SK-N-SH treated with all-trans-retinoic acid at 6 μM for 48 hours (cell line): ENCODE results near the gene RAB3B.
"Not testable (repeated sequence)": the region's sequence is repeated elsewhere in the genome, so short reads cannot be mapped to it uniquely, and the experiment has no call there.

ENCODE experiments used
- ATAC-seq: fragments of 200-7000 bp; cut with Tn5 transposase; 3 replicates; pipeline ENCODE4 v1.9.1; 2020; ENCODE audit warnings: mild to moderate bottlenecking, moderate library complexity
- ARNTL ChIP-seq: fragments of 450-650 bp; formaldehyde crosslinking; IDR thresholded peaks from 2 replicates; pipeline ENCODE4 v1.5.0; 2020; ENCODE audit warnings: low read depth, mild to moderate bottlenecking, moderate library complexity, borderline replicate concordance
- BACH2 ChIP-seq: fragments of 250-450 bp; sonication (Bioruptor Pico); IDR thresholded peaks from 2 replicates; pipeline ENCODE4 v1.9.0; 2021; ENCODE audit warnings: mild to moderate bottlenecking, borderline replicate concordance
- CREB5 ChIP-seq: fragments of 250-450 bp; sonication (Bioruptor Pico); IDR thresholded peaks from 2 replicates; pipeline ENCODE4 v1.5.1; 2020; ENCODE audit warnings: low read depth, mild to moderate bottlenecking, moderate library complexity
- CSDC2 ChIP-seq: fragments of 250-450 bp; sonication (Bioruptor Pico); IDR thresholded peaks from 2 replicates; pipeline ENCODE4 v1.5.0; 2020; ENCODE audit warnings: mild to moderate bottlenecking, moderate library complexity
- ISL1 ChIP-seq: fragments of 250-450 bp; sonication (Bioruptor Pico); IDR thresholded peaks from 2 replicates; pipeline ENCODE4 v2.1.2; 2022; ENCODE audit warnings: mild to moderate bottlenecking, moderate library complexity
- OSR1 ChIP-seq: fragments of 250-450 bp; sonication (Bioruptor Pico); IDR thresholded peaks from 2 replicates; pipeline ENCODE4 v1.8.0; 2022; ENCODE audit warnings: moderate library complexity, mild to moderate bottlenecking, inconsistent platforms
- PATZ1 ChIP-seq: fragments of 250-450 bp; sonication (Bioruptor Pico); IDR thresholded peaks from 2 replicates; pipeline ENCODE4 v1.8.0; 2020; ENCODE audit warnings: mild to moderate bottlenecking, moderate library complexity, borderline replicate concordance
- POU6F1 ChIP-seq: fragments of 250-450 bp; sonication (Bioruptor Pico); IDR thresholded peaks from 2 replicates; pipeline ENCODE4 v1.8.0; 2021; ENCODE audit warnings: low read depth, mild to moderate bottlenecking, moderate library complexity, borderline replicate concordance
- PPARA ChIP-seq: fragments of 250-450 bp; sonication (Bioruptor Pico); IDR thresholded peaks from 2 replicates; pipeline ENCODE4 v1.5.0; 2020; ENCODE audit warnings: mild to moderate bottlenecking, borderline replicate concordance
- RARB ChIP-seq: fragments of 250-450 bp; sonication (Bioruptor Pico); IDR thresholded peaks from 2 replicates; pipeline ENCODE4 v1.8.0; 2021; ENCODE audit warnings: mild to moderate bottlenecking, moderate library complexity
- SNAI2 ChIP-seq: fragments of 250-450 bp; sonication (Bioruptor Pico); IDR thresholded peaks from 2 replicates; pipeline ENCODE4 v1.5.0; 2020; ENCODE audit warnings: mild to moderate bottlenecking, moderate library complexity
- ZC3H10 ChIP-seq: fragments of 250-450 bp; sonication (Bioruptor Pico); IDR thresholded peaks from 2 replicates; pipeline ENCODE4 v1.5.1; 2021; ENCODE audit warnings: mild to moderate bottlenecking, moderate library complexity
- ZFP3 ChIP-seq: fragments of 250-450 bp; sonication (Bioruptor Pico); IDR thresholded peaks from 2 replicates; pipeline ENCODE4 v1.5.0; 2020; ENCODE audit warnings: mild to moderate bottlenecking, moderate library complexity
- ZNF565 ChIP-seq: fragments of 450-650 bp; formaldehyde crosslinking; conservative IDR thresholded peaks from 2 replicates; pipeline ENCODE4 v1.5.0; 2020; ENCODE audit warnings: low read depth, mild to moderate bottlenecking, moderate library complexity
- ZNF8 ChIP-seq: fragments of 450-650 bp; formaldehyde crosslinking; IDR thresholded peaks from 2 replicates; pipeline ENCODE4 v1.5.0; 2020; ENCODE audit warnings: mild to moderate bottlenecking, moderate library complexity
- TF ChIP-seq, protein P1 (sequence below): fragments of 250-450 bp; sonication (Bioruptor Pico); IDR thresholded peaks from 2 replicates; pipeline ENCODE4 v1.5.1; 2021; ENCODE audit warnings: mild to moderate bottlenecking, moderate library complexity
- TF ChIP-seq, protein P2 (sequence below): fragments of 250-450 bp; sonication (Bioruptor Pico); IDR thresholded peaks from 2 replicates; pipeline ENCODE4 v1.5.0; 2020; ENCODE audit warnings: mild to moderate bottlenecking, moderate library complexity

The RAB3B gene

DNA sequence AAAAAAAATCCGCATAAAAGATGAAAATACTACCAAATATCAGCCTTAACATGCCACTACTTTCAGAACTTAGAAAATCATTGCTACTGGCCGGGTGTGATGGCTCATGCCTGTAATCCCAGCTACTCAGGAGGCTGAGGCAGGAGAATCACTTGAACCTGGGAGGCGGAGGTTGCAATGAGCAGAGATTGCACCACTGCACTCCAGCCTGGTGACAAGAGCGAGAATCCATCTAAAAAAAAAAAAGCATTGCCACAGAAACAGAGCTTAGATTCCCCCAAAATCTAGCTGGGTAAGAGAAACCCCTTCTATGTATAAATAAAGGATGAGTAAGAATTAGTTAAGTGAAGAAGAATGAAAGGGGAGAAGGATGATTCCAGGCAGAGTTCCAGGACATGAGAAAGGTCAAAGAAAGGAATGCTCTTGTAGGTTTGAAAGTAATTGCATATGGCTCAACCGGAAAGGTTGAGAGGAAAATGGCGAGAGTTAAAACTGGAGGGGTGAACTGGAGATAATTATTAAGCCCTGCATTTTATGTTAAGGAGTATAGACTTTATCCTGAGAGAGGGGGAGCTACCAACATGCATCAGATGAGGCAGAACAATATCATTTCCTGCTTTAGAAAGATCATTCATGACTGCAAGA lies 92.3 kb downstream of the RAB3B start (continued):
- TF ChIP-seq, protein P1, sequence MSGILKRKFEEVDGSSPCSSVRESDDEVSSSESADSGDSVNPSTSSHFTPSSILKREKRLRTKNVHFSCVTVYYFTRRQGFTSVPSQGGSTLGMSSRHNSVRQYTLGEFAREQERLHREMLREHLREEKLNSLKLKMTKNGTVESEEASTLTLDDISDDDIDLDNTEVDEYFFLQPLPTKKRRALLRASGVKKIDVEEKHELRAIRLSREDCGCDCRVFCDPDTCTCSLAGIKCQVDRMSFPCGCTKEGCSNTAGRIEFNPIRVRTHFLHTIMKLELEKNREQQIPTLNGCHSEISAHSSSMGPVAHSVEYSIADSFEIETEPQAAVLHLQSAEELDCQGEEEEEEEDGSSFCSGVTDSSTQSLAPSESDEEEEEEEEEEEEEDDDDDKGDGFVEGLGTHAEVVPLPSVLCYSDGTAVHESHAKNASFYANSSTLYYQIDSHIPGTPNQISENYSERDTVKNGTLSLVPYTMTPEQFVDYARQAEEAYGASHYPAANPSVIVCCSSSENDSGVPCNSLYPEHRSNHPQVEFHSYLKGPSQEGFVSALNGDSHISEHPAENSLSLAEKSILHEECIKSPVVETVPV = no peak
- TF ChIP-seq ZFP3 (CRISPR knock-in tag) (no peak), ARNTL (CRISPR knock-in tag) (no peak), ZC3H10 (no peak), SNAI2 (CRISPR knock-in tag) (no peak), ZNF8 (CRISPR knock-in tag) (no peak)
- TF ChIP-seq, all 23 proteins: peak for 0

DNA sequence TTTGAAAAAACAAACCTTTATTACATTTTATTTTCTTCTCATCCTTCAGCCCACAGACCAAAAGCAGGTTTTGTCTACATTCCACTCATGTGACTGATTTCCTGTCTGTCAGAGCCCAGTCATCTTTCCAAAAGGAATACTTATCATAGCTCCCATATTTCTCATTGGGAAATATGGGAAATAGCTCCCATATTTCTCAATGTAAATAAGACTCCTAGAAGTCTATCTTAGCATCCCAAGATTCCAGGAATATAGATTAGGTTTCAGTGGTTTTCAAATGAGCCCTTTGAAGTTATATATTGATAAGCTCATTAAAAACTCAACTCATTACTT lies 92.8 kb downstream of the RAB3B start:
- ATAC-seq = peak; percentile 78

DNA sequence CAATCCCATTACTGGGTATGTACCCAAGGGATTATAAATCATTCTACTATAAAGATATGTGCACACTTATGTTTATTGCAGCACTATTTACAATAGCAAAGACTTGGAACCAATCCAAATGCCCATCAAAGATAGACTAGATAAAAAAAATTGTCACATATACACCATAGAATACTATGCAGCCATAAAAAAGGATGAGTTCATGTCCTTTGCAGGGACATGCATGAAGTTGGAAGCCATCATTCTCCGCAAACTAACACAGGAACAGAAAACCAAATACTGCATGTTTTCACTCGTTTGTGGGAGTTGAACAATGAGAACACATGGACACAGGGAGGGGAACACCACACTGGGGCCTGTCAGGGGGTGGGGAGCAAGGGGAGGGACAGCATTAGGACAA lies 95.8 kb downstream of the RAB3B start:
- not testable (repeated sequence) for ATAC-seq

More for the DNA sequence above, 92.8 kb downstream of the RAB3B start:
- TF ChIP-seq ZFP3 (CRISPR knock-in tag) = no peak
- 0 out of 2 replicates have a peak, but pooled peaks have one; percentile 20 for TF ChIP-seq ISL1 (CRISPR knock-in tag)
- TF ChIP-seq, all 23 proteins: peak for 1

- TF ChIP-seq OSR1 (CRISPR knock-in tag) = no peak
- peak; percentile 56; the same call in 1 of the 2 replicates for TF ChIP-seq BACH2 (CRISPR knock-in tag)
- TF ChIP-seq, protein P2, sequence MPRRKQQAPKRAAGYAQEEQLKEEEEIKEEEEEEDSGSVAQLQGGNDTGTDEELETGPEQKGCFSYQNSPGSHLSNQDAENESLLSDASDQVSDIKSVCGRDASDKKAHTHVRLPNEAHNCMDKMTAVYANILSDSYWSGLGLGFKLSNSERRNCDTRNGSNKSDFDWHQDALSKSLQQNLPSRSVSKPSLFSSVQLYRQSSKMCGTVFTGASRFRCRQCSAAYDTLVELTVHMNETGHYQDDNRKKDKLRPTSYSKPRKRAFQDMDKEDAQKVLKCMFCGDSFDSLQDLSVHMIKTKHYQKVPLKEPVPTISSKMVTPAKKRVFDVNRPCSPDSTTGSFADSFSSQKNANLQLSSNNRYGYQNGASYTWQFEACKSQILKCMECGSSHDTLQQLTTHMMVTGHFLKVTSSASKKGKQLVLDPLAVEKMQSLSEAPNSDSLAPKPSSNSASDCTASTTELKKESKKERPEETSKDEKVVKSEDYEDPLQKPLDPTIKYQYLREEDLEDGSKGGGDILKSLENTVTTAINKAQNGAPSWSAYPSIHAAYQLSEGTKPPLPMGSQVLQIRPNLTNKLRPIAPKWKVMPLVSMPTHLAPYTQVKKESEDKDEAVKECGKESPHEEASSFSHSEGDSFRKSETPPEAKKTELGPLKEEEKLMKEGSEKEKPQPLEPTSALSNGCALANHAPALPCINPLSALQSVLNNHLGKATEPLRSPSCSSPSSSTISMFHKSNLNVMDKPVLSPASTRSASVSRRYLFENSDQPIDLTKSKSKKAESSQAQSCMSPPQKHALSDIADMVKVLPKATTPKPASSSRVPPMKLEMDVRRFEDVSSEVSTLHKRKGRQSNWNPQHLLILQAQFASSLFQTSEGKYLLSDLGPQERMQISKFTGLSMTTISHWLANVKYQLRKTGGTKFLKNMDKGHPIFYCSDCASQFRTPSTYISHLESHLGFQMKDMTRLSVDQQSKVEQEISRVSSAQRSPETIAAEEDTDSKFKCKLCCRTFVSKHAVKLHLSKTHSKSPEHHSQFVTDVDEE (CRISPR knock-in tag) = no peak; the same call in 1 of the 2 replicates
- 0 out of 2 replicates have a peak, but pooled peaks have one; percentile 16 for TF ChIP-seq CREB5 (CRISPR knock-in tag)
- TF ChIP-seq ISL1 (CRISPR knock-in tag) = 0 out of 2 replicates have a peak, but pooled peaks have one; percentile 22
- peak; percentile 94 for ATAC-seq
These were observed 111.7 kb downstream of the RAB3B start, which contains the start of gene NRDC for GRCh38 chr1:51878616-51879336. TSS of gene NRDC (minus strand) at chr1:51878727. CDS start at chr1:51878615, 112 bp downstream.

- ATAC-seq = peak; percentile 54
- TF ChIP-seq PATZ1 (CRISPR knock-in tag) (no peak), PPARA (no peak), CREB5 (CRISPR knock-in tag) (no peak), ZFP3 (CRISPR knock-in tag) (no peak), SNAI2 (CRISPR knock-in tag) (no peak), BACH2 (CRISPR knock-in tag) (no peak), ZC3H10 (no peak), ZNF8 (CRISPR knock-in tag) (no peak), RARB (CRISPR knock-in tag) (no peak), CSDC2 (CRISPR knock-in tag) (no peak), OSR1 (CRISPR knock-in tag) (no peak), ARNTL (CRISPR knock-in tag) (no peak), ZNF565 (CRISPR knock-in tag) (no peak), POU6F1 (no peak)
- TF ChIP-seq, protein P2 (CRISPR knock-in tag) = no peak
These were observed 112.2 kb downstream of the RAB3B start for GRCh38 chr1:51878308-51878615.
